ENCODE measurements around the gene COL23A1.
A peak's percentile ranks its signal among the peaks of the same experiment; 100 is the strongest.

The COL23A1 gene

GRCh38 chr5:178330791-178331404 lies 259.3 kb downstream of the COL23A1 start:
- peak overlapping the region; percentile 95 for H3K27ac Mint-ChIP-seq
- TF ChIP-seq CTCF (IDR thresholded peaks at IDR 0.05; ENCODE audit: unreplicated experiment in 3 of 3) = no peak
- peaks cover 18% of the 10 kb centered on the region for H3K27me3 Mint-ChIP-seq (ENCODE audit: low read depth)
- H3K9me3 Mint-ChIP-seq = no peaks in the 10 kb centered on the region
- no peaks in the 10 kb centered on the region for H3K36me3 Mint-ChIP-seq (ENCODE audit: low read depth)
- peaks cover 91% of the 10 kb centered on the region for H3K4me1 Mint-ChIP-seq
- H3K4me3 Mint-ChIP-seq = peak overlapping the region in 2 of 3 experiments; percentile 33 to 56

GRCh38 chr5:178328826-178329730 lies 261.1 kb downstream of the COL23A1 start:
- Mint-ChIP-seq H3K9me3 (no peaks in the 10 kb centered on the region), H3K27me3 (ENCODE audit: low read depth) (peaks cover 27% of the 10 kb centered on the region), H3K27ac (peak overlapping the region; percentile 85 to 92 (median 87)), H3K4me3 (peak overlapping the region in 1 of 3 experiments; percentile 56), H3K4me1 (peaks cover 90% of the 10 kb centered on the region), H3K36me3 (ENCODE audit: low read depth) (no peaks in the 10 kb centered on the region)
- TF ChIP-seq CTCF (IDR thresholded peaks at IDR 0.05; ENCODE audit: unreplicated experiment in 3 of 3) = no peak

- peak overlapping the region in 1 of 3 experiments; percentile 7 for H3K4me3 Mint-ChIP-seq
- H3K4me1 Mint-ChIP-seq = peaks cover 83% of the 10 kb centered on the region
- H3K36me3 Mint-ChIP-seq (ENCODE audit: low read depth) = no peaks in the 10 kb centered on the region
- H3K27ac Mint-ChIP-seq = peak overlapping the region; percentile 85 to 92 (median 87)
- H3K27me3 Mint-ChIP-seq (ENCODE audit: low read depth) = peaks cover 32% of the 10 kb centered on the region
- TF ChIP-seq CTCF (IDR thresholded peaks at IDR 0.05; ENCODE audit: unreplicated experiment in 3 of 3) = no peak
- no peaks in the 10 kb centered on the region for H3K9me3 Mint-ChIP-seq
Measured at GRCh38 chr5:178327931-178328711, 262.1 kb downstream of the COL23A1 start.

GRCh38 chr5:178327446-178327845 lies 262.7 kb downstream of the COL23A1 start:
- H3K4me1 Mint-ChIP-seq = peaks cover 78% of the 10 kb centered on the region
- H3K27me3 Mint-ChIP-seq (ENCODE audit: low read depth) = peaks cover 31% of the 10 kb centered on the region
- no peaks in the 10 kb centered on the region for H3K36me3 Mint-ChIP-seq (ENCODE audit: low read depth)
- no peak for TF ChIP-seq CTCF (IDR thresholded peaks at IDR 0.05; ENCODE audit: unreplicated experiment in 3 of 3)
- H3K27ac Mint-ChIP-seq = peak overlapping the region in 2 of 3 experiments; percentile 94 to 98
- H3K4me3 Mint-ChIP-seq = no peak overlapping the region
- H3K9me3 Mint-ChIP-seq = no peaks in the 10 kb centered on the region

GRCh38 chr5:178326374-178326715 lies 263.8 kb downstream of the COL23A1 start:
- peak overlapping the region; percentile 94 to 98 (median 96) for H3K27ac Mint-ChIP-seq
- H3K4me3 Mint-ChIP-seq = peak overlapping the region; percentile 55 to 64 (median 61)
- H3K4me1 Mint-ChIP-seq = peaks cover 68% of the 10 kb centered on the region
- no peak for TF ChIP-seq CTCF (IDR thresholded peaks at IDR 0.05; ENCODE audit: unreplicated experiment in 3 of 3)
- no peaks in the 10 kb centered on the region for H3K9me3 Mint-ChIP-seq
- H3K27me3 Mint-ChIP-seq (ENCODE audit: low read depth) = peaks cover 27% of the 10 kb centered on the region
- no peaks in the 10 kb centered on the region for H3K36me3 Mint-ChIP-seq (ENCODE audit: low read depth)

Measured in nephron (organoid).